NCI-H128 (cell line): Measurements from ENCODE around the gene PPFIA3.
A peak's percentile ranks its signal among the peaks of the same experiment; 100 is the strongest.

Experiments used
- DNase-seq: peaks from one replicate; lab custom pipeline; 2025; ENCODE audit not compliant: unreplicated experiment; lab: John Stamatoyannopoulos, UW

PPFIA3 gene

GRCh38 chr19:49119411-49120324 is at the start of gene PPFIA3:
Gene PPFIA3 (plus strand): TSS chr19:49119544. CDS start chr19:49127874, 8,330 bp downstream.
- no peak for DNase-seq

DNA sequence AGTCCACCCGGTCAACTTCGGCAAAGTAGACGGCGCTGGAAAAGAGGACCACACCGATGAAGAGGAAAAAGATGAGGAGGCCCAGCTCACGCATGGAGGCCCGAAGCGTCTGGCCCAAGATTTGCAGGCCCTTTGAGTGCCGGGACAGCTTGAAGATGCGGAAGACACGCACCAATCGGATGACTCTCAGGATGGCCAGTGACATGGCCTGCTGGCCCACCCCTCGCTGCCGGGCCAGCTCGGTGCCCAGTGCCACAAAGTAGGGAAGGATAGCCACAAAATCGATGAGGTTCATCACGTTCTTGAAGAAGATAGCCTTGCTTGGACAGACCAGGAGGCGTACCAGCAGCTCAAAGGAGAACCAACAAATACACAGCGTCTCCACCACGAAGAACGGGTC is 48.9 kb upstream of the PPFIA3 start:
- no peak for DNase-seq

- DNase-seq, result no peak
Measured at GRCh38 chr19:49071860-49072547, 47.3 kb upstream of the PPFIA3 start.

DNA sequence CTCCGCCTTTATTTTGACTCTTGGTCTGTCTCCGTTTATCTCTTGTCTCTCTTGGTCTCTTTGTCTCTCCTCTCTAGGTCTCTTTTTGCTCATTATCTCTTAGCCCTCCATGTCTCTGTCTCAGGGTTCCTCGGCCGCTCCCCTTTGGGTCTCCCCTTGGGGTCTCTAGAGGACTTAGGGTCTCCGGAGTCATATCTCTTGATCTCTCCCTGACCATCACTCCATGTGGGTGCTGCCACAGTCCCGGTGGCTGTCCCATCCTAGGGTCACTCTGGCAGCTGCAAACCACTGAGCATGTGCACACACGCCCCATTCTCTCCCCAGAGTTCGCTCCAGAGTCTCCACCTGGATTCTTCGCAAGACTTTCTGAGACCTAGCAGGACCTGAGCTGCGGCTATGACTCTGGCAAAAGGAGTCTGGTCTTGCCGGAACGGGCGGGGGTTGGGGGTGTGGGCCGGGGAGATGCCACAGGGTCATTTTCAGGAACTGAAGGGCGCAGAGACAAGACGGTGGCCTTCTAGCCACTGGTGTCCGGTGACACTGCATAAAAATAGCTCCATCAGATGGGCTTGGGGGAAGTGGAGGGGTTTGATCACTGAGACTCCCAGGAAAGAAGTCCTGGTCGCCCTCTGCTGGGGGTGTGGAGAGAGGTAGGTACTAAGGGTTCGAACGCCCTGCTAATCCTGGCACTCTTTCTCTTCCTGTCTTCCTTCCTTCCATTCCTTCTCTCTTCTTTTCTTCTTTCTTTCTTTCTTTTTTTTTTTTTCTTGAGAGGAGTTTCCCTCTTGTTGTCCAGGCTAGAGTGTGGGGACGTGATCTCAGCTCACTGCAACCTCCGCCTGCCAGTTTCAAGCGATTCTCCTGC is 45.6 kb upstream of the PPFIA3 start:
- DNase-seq, result peak; percentile 16

DNA sequence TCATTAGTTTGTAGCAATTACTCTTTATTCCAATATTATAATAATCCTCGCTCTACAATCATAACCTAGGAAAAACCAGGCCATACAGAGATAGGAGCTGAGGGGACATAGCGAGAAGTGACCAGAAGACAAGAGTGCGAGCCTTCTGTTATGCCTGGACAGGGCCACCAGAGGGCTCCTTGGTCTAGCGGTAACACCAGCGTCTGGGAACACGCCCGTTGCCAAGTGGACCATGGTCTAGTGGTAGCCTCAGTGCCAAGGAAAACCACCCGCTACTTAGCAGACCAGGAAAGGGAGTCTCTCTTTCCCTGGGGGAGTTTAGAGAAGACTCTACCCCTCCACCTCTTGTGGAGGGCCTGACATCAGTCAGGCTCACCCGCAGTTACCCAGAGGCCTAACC is 44.5 kb upstream of the PPFIA3 start:
- DNase-seq, result peak; percentile 6

DNA sequence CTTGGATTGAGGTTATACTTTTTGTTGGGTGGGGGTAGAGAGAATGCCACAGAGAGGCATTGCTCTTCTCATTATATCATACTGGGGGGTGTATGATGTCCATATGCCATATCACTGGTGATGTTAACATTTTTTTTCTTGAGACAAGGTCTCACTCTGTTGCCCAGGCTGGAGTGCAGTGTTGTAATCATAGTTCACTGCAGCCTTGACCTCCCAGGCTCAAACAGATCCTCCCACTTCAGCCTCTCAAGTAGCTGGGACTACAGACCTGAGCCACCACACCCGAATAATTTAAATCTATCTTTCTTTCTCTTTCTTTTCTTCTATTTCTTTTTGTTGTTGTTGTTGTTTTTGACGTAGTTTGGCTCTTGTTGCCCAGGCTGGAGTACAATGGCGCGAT is 39.0 kb upstream of the PPFIA3 start:
- no peak for DNase-seq

DNA sequence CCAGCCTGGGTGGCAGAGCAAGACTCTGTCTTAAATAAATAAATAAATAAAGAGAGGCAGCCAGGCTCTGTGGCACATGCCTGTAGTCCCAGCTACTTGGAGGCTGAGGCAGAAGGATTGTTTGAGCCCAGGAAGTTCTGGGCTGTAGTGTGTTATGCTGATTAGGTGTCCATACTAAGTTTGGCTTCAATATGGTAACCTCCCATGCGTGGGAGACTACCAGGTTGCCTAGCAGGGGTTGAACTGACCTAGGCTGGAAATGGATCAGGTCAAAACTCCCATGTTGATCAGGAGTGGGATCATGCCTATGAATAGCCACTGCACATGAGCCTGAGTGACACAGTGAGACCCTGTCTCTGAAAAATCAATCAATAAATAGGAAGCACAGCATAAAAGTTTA is 38.1 kb upstream of the PPFIA3 start:
- no peak for DNase-seq

DNA sequence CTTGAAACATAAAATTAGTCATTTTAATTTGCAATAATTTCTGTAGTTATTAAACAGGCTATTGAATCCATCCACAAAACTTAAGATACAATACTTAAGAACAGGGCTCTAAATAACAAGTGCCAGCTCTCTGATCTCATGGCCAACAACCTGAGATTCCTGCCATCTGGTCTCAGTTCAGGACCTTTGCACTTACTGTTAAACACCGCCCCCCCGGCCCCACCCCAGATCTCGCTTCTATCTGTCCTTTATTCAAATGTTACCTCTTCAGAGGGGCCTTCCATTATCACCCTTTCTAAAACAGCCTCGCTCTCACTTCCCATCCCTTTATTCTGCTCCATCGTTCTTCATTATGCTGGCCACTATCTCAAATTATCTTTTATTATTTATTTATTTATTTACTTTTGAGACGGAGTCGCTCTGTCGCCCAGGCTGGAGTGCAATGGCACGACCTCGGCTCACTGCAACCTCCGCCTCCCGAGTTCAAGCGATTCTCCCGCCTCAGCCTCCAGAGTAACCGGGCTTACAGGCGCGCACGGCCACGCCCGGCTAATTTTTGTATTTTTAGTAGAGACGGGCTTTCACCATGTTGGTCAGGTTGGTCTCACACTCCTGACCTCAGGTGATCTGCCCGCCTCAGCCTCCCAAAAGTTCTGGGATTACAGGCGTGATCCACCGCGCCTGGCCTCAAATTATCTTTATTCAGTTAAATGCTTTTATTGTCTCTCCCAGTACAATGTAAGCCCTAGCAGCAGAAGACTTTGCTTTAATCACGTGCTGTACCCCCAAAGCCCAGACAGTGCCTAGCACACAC is 34.9 kb upstream of the PPFIA3 start:
- no peak for DNase-seq

DNA sequence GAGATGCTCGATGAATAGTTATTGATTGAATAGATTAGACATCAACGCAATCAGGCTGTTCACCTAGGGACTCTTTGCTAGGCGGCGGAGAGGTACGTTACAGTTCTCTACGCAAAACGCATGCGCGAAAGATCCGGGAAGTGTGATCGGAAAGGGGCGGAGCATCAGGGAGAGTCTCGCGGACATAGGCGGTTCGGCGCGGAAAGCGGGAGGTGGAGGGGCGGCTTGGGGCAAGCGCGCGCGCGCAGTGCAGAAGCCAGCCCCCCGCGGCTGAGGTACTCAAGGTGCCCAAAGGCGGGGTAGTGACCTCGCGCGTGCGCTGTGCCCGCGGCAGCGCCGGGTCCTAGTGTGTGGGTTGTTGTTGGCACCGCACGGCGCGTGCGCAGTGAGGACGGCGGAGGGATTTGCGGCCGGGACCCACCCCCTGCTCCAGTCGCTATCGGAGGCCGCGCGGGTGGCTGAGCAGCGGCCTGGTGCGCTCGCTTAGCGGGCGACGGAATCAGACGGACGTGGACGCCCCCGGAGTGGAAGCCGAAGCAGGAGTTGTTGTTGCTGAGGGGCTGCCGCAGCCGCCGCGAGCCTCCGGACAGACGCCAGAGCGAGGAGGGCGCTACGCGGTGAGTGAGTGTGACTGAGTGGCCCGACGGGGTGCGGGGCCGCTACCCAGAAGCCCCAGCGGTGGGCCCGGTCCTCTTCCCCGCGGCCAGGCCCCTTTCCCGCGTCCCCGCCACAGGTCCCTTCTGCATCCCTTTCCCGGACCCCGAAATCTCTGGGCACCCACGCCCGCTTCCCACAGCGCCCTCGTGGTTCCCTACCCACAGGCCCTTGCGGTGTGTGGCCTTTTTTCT is 34.1 kb upstream of the PPFIA3 start, which contains the start of gene SNRNP70:
Gene SNRNP70 (plus strand): TSS at position 432 of the 848 bp plus-strand sequence. CDS start 964 bp downstream, outside the sequence.
- peak; percentile 99 for DNase-seq

DNA sequence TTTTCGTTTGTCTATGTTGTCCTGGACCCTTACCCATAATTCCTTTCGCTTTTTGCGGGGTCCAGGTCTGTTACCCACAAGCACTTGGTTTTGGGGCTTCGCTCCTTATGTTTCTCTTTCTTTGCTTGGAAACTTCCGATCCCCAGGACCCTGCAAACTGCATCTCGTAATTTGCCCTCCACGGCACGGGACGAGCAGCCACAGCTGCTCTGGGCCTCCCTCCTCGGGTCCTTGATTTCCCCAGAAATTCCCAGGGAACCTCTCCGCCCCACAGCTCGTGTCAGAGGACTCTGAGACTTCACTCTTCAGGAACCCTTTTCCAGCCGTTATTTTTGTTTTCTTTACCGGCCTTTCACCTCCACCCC is 33.5 kb upstream of the PPFIA3 start:
- DNase-seq, result no peak

DNA sequence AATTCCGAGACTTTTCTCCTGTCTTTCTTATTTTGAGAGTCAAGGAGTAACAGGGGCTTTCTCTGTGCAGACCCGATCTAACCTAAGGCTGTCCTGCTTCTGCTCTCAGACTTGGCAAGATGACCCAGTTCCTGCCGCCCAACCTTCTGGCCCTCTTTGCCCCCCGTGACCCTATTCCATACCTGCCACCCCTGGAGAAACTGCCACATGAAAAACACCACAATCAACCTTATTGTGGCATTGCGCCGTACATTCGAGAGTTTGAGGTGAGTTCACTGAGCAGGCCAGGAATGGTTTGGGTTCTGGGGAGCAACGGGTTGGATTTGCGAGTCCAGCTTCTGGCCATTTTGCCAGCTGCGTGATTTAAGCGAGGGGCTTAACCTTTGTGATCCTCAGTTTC is 33.0 kb upstream of the PPFIA3 start:
- no peak for DNase-seq

GRCh38 chr19:49091391-49092038 is 27.8 kb upstream of the PPFIA3 start:
- DNase-seq, result no peak

- DNase-seq, result no peak
Measured at GRCh38 chr19:49092686-49093085, 26.7 kb upstream of the PPFIA3 start.

DNA sequence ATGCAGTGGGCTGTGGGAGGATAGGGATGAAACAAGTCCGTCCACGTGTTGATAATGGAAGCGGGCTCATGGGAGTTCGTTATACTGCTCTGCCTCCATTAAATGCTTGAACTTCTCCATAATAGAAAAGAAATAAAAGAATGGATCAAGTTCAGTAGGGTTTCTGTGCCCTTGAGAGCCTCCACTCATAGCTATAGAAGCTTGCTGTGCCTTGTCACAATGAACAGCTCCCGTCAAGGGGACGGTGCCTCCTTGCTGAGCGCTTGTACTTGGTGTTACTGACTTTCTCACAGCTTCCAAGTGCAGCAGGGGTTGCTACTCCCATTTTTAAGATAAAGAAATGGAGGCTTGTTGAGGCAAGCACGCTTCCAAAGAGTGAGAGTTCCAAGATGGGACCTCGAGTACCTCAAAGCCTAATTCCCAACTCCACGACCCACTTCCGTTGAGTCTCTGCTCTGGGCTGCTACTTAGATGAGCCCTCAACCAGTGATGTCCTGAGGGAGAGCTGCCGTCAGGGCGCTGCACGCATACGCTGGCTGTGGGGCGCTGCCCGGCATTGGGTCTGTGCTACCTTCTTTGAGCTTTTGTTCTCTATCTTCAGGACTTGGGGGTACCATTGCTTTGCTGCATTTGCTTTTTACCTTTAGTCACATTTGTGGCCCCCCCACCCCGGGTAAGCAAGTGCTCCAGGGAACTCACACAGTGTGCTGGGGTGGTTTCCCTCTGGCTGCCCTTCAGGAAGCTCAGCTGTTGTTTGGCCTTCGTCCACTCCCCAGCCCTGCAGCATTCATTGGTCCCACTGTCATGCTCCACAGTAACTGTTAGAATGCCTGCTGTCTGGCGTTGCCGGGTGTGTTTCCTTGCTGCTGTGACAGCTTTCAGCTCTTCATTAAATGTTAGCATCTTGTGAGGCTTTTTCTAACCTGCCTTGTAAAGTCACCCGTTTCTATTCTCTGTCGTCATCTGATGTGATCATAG is 24.6 kb upstream of the PPFIA3 start:
- no peak for DNase-seq

GRCh38 chr19:49097453-49098288 is 21.7 kb upstream of the PPFIA3 start:
- DNase-seq, result peak; percentile 41

DNA sequence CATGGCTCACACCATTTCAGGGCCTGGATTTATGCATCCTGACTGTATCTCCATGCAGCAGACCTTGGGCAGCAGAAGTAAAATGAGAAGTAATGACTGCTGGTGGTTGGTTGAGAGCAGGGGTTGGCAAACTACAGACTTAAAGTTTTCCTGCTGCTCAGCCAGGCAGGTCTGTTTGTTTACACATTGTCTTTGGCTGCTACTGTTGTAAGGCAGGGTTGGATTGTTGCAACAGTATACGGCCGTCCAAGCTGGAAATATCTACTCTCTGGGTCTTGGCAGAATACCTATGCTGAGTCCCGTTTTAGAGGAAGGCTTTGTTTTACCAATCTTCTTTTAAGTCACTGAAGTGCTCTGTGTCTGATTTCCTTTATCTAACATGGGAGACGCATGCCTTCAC is 20.5 kb upstream of the PPFIA3 start:
- no peak for DNase-seq

- no peak for DNase-seq
Measured at GRCh38 chr19:49101160-49101559, 18.2 kb upstream of the PPFIA3 start.
